ENCODE results near the gene MUC15. TPM values are rescaled to one million over a fixed set of nuclear protein-coding genes. Genes with fewer than 3 reads are reported as not detected.

Gene MUC15
- total and polyA plus RNA-seq, 2 experiments from 2014 or later: not detected

GRCh38 chr11:26522912-26523610 lies 49.0 kb downstream of the MUC15 start (continued):
- TF ChIP-seq CTCF (conservative IDR thresholded peaks at IDR 0.05; ENCODE audit: low read depth in 2 of 2): peak; percentile 70 to 81

DNA sequence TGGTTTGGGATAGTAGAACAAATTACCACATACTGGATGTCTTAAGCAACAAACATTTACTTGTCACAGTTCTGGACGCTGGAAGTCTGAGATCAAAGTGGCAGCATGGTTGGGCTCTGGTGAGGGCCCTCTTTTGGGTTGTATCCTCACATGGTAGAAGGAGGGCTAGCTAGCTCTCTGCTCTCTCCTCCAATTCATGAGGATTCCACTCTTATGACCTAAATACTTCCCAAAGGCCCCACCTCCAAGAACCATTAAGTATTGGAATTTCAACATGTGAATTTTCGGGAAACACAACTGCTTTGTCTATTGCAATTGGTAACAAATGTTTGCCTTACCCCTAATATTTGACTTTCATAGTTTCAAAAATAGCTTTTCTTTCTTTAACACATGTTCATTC lies 52.6 kb downstream of the MUC15 start:
- H2AFZ ChIP-seq: no peak overlapping the region
- H3K27me3 ChIP-seq (ENCODE audit: insufficient read depth): peaks cover 9% of the 10 kb centered on the region
- Mint-ChIP-seq H3K4me3 (no peak overlapping the region), H3K4me1 (peaks cover 10% of the 10 kb centered on the region; the same call in 2 of the 3 replicates), H3K9me3 (no peaks in the 10 kb centered on the region), H3K27me3 (ENCODE audit: insufficient read depth, low read depth, poor library complexity) (peaks cover 5% of the 10 kb centered on the region), H3K36me3 (ENCODE audit: low read depth) (no peaks in the 10 kb centered on the region), H3K27ac (no peak overlapping the region)
- H3K4me2 ChIP-seq: no peak overlapping the region
- DNase-seq (ENCODE audit: low spot score) (no peak), ATAC-seq (no peak)
- H3K4me1 ChIP-seq (ENCODE audit: insufficient read depth): peaks cover 9% of the 10 kb centered on the region
- H3K9me2 ChIP-seq (ENCODE audit: insufficient read depth): no peaks in the 10 kb centered on the region
- H3K27ac ChIP-seq (ENCODE audit: low read depth): no peak overlapping the region
- H3K4me3 ChIP-seq: no peak overlapping the region
- H3F3A ChIP-seq (replicated peaks; ENCODE audit: low read depth): no peaks in the 10 kb centered on the region
- no peaks in the 10 kb centered on the region for H4K20me1 ChIP-seq (replicated peaks; ENCODE audit: insufficient read depth)
- no peaks in the 10 kb centered on the region for H3K79me2 ChIP-seq (replicated peaks; ENCODE audit: insufficient read depth)
- H3K36me3 ChIP-seq (ENCODE audit: insufficient read depth): no peaks in the 10 kb centered on the region
- TF ChIP-seq NANOG (IDR thresholded peaks at IDR 0.05; ENCODE audit: borderline replicate concordance): no peak
- no peak for TF ChIP-seq STAT1 (IDR thresholded peaks at IDR 0.05; ENCODE audit: unreplicated experiment)
- no peak for TF ChIP-seq CREB1 (CRISPR knock-in tag; IDR thresholded peaks at IDR 0.05; ENCODE audit: low read depth)
- no peak for TF ChIP-seq JUNB (IDR thresholded peaks at IDR 0.05; ENCODE audit: unreplicated experiment)
- TF ChIP-seq CTCF (conservative IDR thresholded peaks at IDR 0.05; ENCODE audit: low read depth in 2 of 2): no peak
- TF ChIP-seq POLR2AphosphoS5 (IDR thresholded peaks at IDR 0.05; ENCODE audit: low read depth): no peak
- TF ChIP-seq EZH2phosphoT487 (IDR thresholded peaks at IDR 0.05; ENCODE audit: unreplicated experiment): no peak
- TF ChIP-seq EZH2 (IDR thresholded peaks at IDR 0.05; ENCODE audit: low read depth, unreplicated experiment): no peak
- no peak for TF ChIP-seq ZNF331 (CRISPR knock-in tag; IDR thresholded peaks at IDR 0.05; ENCODE audit: low read depth)
- TF ChIP-seq, protein P1, sequence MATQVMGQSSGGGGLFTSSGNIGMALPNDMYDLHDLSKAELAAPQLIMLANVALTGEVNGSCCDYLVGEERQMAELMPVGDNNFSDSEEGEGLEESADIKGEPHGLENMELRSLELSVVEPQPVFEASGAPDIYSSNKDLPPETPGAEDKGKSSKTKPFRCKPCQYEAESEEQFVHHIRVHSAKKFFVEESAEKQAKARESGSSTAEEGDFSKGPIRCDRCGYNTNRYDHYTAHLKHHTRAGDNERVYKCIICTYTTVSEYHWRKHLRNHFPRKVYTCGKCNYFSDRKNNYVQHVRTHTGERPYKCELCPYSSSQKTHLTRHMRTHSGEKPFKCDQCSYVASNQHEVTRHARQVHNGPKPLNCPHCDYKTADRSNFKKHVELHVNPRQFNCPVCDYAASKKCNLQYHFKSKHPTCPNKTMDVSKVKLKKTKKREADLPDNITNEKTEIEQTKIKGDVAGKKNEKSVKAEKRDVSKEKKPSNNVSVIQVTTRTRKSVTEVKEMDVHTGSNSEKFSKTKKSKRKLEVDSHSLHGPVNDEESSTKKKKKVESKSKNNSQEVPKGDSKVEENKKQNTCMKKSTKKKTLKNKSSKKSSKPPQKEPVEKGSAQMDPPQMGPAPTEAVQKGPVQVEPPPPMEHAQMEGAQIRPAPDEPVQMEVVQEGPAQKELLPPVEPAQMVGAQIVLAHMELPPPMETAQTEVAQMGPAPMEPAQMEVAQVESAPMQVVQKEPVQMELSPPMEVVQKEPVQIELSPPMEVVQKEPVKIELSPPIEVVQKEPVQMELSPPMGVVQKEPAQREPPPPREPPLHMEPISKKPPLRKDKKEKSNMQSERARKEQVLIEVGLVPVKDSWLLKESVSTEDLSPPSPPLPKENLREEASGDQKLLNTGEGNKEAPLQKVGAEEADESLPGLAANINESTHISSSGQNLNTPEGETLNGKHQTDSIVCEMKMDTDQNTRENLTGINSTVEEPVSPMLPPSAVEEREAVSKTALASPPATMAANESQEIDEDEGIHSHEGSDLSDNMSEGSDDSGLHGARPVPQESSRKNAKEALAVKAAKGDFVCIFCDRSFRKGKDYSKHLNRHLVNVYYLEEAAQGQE (IDR thresholded peaks at IDR 0.05; ENCODE audit: unreplicated experiment): no peak
- TF ChIP-seq, protein P2, sequence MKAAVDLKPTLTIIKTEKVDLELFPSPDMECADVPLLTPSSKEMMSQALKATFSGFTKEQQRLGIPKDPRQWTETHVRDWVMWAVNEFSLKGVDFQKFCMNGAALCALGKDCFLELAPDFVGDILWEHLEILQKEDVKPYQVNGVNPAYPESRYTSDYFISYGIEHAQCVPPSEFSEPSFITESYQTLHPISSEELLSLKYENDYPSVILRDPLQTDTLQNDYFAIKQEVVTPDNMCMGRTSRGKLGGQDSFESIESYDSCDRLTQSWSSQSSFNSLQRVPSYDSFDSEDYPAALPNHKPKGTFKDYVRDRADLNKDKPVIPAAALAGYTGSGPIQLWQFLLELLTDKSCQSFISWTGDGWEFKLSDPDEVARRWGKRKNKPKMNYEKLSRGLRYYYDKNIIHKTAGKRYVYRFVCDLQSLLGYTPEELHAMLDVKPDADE (IDR thresholded peaks at IDR 0.05): no peak
- TF ChIP-seq ZNF114 (CRISPR knock-in tag; IDR thresholded peaks at IDR 0.05): no peak

Data from GM23338 (cell line).